Esophagus muscularis mucosa (tissue), 4 donors: ENCODE results near the gene PCSK6. TPM values are rescaled to one million over a fixed set of nuclear protein-coding genes. Genes with fewer than 3 reads are reported as not detected.

ENCODE experiments used
- DNase-seq: peaks from one replicate; pipeline ENCODE4 v3.0.0-alpha.2; 2017; ENCODE audit errors: extremely low spot score
- H3K27ac ChIP-seq, 4 donors: fragments of 200-600 bp; sonication (generic); replicated peaks in 1 of 4; 1 replicate in 3 of 4; 2 replicates in 1 of 4; pipeline ENCODE4 v1.5.1; 2016 to 2019; ENCODE audit warnings: mild to moderate bottlenecking in 1 of 4
- H3K27me3 ChIP-seq, 4 donors: fragments of 200-600 bp; sonication (generic); one replicate each; pipeline versions ENCODE4 v1.5.1 to v1.6.0; 2016 to 2019
- H3K36me3 ChIP-seq, 4 donors: fragments of 200-600 bp; sonication (generic); one replicate each; pipeline ENCODE4 v1.5.1; 2016 to 2019
- H3K4me1 ChIP-seq, 4 donors: fragments of 200-600 bp; sonication (generic); one replicate each; pipeline ENCODE4 v1.5.1; 2016 to 2019
- H3K4me3 ChIP-seq, 4 donors: fragments of 200-600 bp; sonication (generic); 1 replicate in 2 of 4; 2 replicates in 2 of 4; pipeline ENCODE4 v1.5.1; 2016 to 2019; ENCODE audit warnings: mild to moderate bottlenecking in 4 of 4, moderate library complexity in 1 of 4
- H3K9me3 ChIP-seq, 4 donors: fragments of 200-600 bp; sonication (generic); 1 replicate in 3 of 4; 2 replicates in 1 of 4; pipeline ENCODE4 v1.5.1; 2016 to 2019
- EP300 ChIP-seq: sonication (generic); formaldehyde crosslinking; IDR thresholded peaks from one replicate; pipeline ENCODE4 v1.6.1; 2017; ENCODE audit warnings: antibody characterized with exemption
- POLR2A ChIP-seq: fragments of 450-650 bp; IDR thresholded peaks from one replicate; pipeline ENCODE4 v1.6.1; 2017; ENCODE audit warnings: antibody characterized with exemption, moderate library complexity, mild to moderate bottlenecking, low read depth
- POLR2AphosphoS5 ChIP-seq, 2 donors: sonication (generic); formaldehyde crosslinking; IDR thresholded peaks; one replicate each; pipeline ENCODE4 v1.6.1; 2017; ENCODE audit warnings: antibody characterized with exemption in 2 of 2
- whole genome bisulfite sequencing: methylation state at CpG from one replicate; pipeline ENCODE4 v1.1.5; 2018; 5-methylcytosine and 5-hydroxymethylcytosine counted together
- intact Hi-C: fragments of 100-400 bp; cut with DNase I; formaldehyde crosslinking; loops from one replicate; pipeline ENCODE4 v1.15.1; 2023
- total RNA-seq, 4 donors: library from RNA; depleted of rRNA; stranded (reverse); fragments of >200 nt; gene quantifications; one replicate each; pipeline versions ENCODE4 v1.1.0 to v1.2.1, GENCODE V29; 2016
- TF ChIP-seq, protein P1 (sequence below), 3 experiments: fragments of 200-600 bp in 2 of 3; fragments of 450-650 bp in 1 of 3; sonication (generic) in 2 of 3; IDR thresholded peaks; one replicate each; pipeline ENCODE4 v1.5.1; 2017 to 2019; ENCODE audit warnings: antibody characterized with exemption in 3 of 3, mild to moderate bottlenecking in 2 of 3, moderate library complexity in 1 of 3

The PCSK6 gene
- total RNA-seq, 4 donors from 2014 or later = 13.6 to 24.1 (median 15.3) TPM

GRCh38 chr15:101501703-101502373, 12.3 kb upstream of the PCSK6 start:
- Histone ChIP-seq H3K27ac (no peak overlapping the region), H3K4me1 (peaks cover 9 to 21% (median 13%) of the 10 kb centered on the region in 4 donors), H3K27me3 (peaks cover 0 to 33% (median 2%) of the 10 kb centered on the region in 4 donors), H3K36me3 (no peaks in the 10 kb centered on the region), H3K4me3 (peak overlapping the region in 1 of 4 donors; percentile 18), H3K9me3 (no peaks in the 10 kb centered on the region)
- peak; percentile 86 for DNase-seq
- 44% methylated on average over 8 of the region's 23 CpGs for WGBS
- TF ChIP-seq POLR2AphosphoS5 (IDR thresholded peaks at IDR 0.05) = no peak
- TF ChIP-seq, protein P1, sequence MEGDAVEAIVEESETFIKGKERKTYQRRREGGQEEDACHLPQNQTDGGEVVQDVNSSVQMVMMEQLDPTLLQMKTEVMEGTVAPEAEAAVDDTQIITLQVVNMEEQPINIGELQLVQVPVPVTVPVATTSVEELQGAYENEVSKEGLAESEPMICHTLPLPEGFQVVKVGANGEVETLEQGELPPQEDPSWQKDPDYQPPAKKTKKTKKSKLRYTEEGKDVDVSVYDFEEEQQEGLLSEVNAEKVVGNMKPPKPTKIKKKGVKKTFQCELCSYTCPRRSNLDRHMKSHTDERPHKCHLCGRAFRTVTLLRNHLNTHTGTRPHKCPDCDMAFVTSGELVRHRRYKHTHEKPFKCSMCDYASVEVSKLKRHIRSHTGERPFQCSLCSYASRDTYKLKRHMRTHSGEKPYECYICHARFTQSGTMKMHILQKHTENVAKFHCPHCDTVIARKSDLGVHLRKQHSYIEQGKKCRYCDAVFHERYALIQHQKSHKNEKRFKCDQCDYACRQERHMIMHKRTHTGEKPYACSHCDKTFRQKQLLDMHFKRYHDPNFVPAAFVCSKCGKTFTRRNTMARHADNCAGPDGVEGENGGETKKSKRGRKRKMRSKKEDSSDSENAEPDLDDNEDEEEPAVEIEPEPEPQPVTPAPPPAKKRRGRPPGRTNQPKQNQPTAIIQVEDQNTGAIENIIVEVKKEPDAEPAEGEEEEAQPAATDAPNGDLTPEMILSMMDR (IDR thresholded peaks at IDR 0.05) = peak; percentile 20 to 41 (median 36)
- no peak for TF ChIP-seq POLR2A
- intact Hi-C loops = no loop called here

GRCh38 chr15:101500865-101501551, 11.5 kb upstream of the PCSK6 start:
- no peaks in the 10 kb centered on the region for H3K36me3 ChIP-seq
- H3K4me3 ChIP-seq = no peak overlapping the region
- DNase-seq = peak; percentile 89
- 76% methylated on average over 4 of the region's 4 CpGs for WGBS
- intact Hi-C loops = no loop called here
- H3K4me1 ChIP-seq = peaks cover 9 to 24% (median 17%) of the 10 kb centered on the region in 4 donors
- TF ChIP-seq EP300 (no peak), POLR2AphosphoS5 (IDR thresholded peaks at IDR 0.05) (no peak), POLR2A (no peak)
- TF ChIP-seq, protein P1 (IDR thresholded peaks at IDR 0.05) = no peak
- no peak overlapping the region for H3K27ac ChIP-seq
- H3K27me3 ChIP-seq = peaks cover 0 to 42% (median 3%) of the 10 kb centered on the region in 4 donors
- H3K9me3 ChIP-seq = no peaks in the 10 kb centered on the region

GRCh38 chr15:101499863-101500713, 10.6 kb upstream of the PCSK6 start:
- Histone ChIP-seq H3K27me3 (peaks cover 0 to 51% (median 3%) of the 10 kb centered on the region in 4 donors), H3K4me1 (peaks cover 9 to 26% (median 18%) of the 10 kb centered on the region in 4 donors), H3K9me3 (no peaks in the 10 kb centered on the region), H3K27ac (no peak overlapping the region), H3K4me3 (no peak overlapping the region), H3K36me3 (no peaks in the 10 kb centered on the region)
- peak; percentile 89 for DNase-seq
- intact Hi-C loops = loop anchor here (5.0 kb wide), 1 partner anchor 198 kb away; no protein-coding TSS in a partner anchor
- TF ChIP-seq POLR2A (no peak), POLR2AphosphoS5 (IDR thresholded peaks at IDR 0.05) (no peak), EP300 (no peak)
- TF ChIP-seq, protein P1 (IDR thresholded peaks at IDR 0.05) = no peak
- WGBS = 55% methylated on average over 10 of the region's 11 CpGs

DNA sequence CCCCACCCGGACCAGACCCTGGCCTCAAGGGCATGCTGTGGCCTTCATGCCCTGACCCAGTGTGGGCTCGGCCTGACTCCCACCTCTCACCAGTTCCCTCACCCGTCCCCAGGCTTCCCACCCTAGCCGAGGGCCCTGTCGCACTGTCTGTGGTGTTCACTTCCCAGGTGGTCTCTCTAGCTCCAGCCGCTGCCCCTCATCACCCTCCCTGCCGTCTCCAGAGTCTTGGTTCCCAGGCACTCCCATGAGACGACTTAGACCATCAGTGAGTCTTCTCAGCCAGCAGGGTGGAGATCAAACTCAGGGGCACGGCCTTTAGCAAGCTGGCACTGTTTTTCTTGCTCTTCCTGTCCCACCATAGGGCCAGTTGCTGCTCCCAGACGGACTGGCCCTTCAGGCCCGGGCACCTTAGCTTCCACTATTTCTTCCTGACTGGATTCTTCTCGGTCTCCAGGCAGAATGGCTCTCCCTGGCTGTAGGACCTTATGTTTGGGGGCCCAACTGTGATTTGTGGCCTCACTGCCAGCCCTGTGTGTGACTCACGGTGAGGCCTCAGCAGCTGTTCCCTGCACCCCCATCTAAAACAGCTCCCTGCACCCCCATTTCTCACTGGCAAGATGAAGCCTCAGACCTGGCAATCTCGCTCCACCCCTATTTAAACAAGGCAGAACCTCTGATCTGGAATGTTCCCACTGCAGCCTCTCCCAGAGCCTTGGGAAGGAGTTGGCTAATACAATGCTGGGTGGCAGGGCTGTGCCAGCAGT, 9.4 kb upstream of the PCSK6 start:
- Histone ChIP-seq H3K36me3 (no peaks in the 10 kb centered on the region), H3K4me3 (no peak overlapping the region), H3K27ac (no peak overlapping the region), H3K4me1 (peaks cover 9 to 26% (median 18%) of the 10 kb centered on the region in 4 donors), H3K9me3 (no peaks in the 10 kb centered on the region), H3K27me3 (peaks cover 0 to 63% (median 3%) of the 10 kb centered on the region in 4 donors)
- intact Hi-C loops = loop anchor here (5.0 kb wide), 1 partner anchor 197 kb away; no protein-coding TSS in a partner anchor
- TF ChIP-seq EP300 (no peak), POLR2AphosphoS5 (IDR thresholded peaks at IDR 0.05) (no peak), POLR2A (no peak)
- TF ChIP-seq, protein P1 (IDR thresholded peaks at IDR 0.05) = no peak
- 88% methylated on average over 14 of the region's 14 CpGs for WGBS
- DNase-seq = peak; percentile 90
